Fibroblast of skin of left quadriceps (primary cell): ENCODE results near the gene TRIM22.

Experiments used
- DNase-seq, 2 experiments: peaks; one replicate each; pipeline ENCODE4 v3.0.0-alpha.2; 2013; ENCODE audit warnings: low read depth in 2 of 2

TRIM22 gene

DNA sequence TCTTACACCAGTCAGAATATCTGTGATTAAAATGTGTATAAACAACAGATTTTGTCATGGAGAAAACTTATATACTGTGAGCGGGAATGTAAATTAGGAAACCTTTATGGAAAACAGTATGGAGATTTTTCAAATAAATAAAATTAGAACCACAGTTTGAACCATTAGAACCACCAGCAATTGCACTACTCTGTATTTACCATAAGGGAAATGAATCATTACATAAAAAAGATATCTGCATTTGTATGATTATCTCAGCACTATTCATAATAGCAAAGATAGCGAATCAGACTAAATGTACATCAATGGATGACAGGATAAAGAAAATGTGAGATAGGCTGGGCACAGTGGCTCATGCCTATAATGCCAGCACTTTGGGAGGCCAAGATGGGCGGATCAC, 57.0 kb downstream of the TRIM22 start:
- DNase-seq, result no peak

DNA sequence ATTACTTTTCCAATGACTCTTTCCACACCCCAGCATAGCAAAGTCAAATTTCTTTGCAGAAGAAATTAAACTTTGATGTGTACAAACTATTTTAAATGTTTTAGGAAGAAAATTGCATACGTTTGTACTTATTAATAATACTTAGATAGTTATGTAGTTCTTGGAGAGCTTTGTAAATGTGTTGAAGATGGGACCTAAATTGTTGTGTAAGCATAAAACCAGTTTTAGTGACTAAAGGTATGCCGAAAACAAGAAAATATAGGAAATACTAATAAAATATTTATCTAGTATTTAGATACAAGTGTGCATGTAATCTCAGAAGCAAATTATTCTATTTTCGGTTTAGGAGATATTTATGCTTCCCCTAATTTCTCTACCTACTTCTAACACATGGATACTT, 60.2 kb downstream of the TRIM22 start:
- DNase-seq, result no peak

DNA sequence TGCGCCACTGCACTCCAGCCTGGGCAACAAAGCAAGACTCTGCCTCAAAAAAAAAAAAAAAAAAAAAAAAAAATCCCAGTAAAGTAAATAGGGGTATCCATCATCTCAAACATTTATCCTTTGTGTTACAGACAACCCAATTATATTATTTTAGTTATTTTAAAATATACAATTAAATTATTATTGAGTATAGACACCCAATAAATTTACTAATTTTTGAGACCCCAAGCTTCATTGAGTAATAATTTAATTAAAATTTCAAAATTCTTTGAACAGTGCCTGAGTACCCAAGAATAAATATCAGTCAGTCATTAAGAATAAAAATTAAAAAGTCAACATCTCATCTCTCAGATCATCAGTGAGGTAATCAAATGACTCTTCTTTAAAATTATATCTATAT, 64.4 kb downstream of the TRIM22 start, which contains the start of gene OR52N4:
Gene OR52N4 (plus strand): TSS at position 301 of the 400 bp plus-strand sequence. CDS start 498 bp downstream, outside the sequence.
- DNase-seq, result no peak
